ENCODE data around the gene HSD3B1.
"Not testable (repeated sequence)": the region's sequence is repeated elsewhere in the genome, so short reads cannot be mapped to it uniquely, and the experiment has no call there.

- TF ChIP-seq, protein P1, sequence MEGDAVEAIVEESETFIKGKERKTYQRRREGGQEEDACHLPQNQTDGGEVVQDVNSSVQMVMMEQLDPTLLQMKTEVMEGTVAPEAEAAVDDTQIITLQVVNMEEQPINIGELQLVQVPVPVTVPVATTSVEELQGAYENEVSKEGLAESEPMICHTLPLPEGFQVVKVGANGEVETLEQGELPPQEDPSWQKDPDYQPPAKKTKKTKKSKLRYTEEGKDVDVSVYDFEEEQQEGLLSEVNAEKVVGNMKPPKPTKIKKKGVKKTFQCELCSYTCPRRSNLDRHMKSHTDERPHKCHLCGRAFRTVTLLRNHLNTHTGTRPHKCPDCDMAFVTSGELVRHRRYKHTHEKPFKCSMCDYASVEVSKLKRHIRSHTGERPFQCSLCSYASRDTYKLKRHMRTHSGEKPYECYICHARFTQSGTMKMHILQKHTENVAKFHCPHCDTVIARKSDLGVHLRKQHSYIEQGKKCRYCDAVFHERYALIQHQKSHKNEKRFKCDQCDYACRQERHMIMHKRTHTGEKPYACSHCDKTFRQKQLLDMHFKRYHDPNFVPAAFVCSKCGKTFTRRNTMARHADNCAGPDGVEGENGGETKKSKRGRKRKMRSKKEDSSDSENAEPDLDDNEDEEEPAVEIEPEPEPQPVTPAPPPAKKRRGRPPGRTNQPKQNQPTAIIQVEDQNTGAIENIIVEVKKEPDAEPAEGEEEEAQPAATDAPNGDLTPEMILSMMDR (IDR thresholded peaks at IDR 0.05 in 8 of 11, conservative IDR thresholded peaks at IDR 0.05 in 3 of 11), result not testable (repeated sequence)
- not testable (repeated sequence) for TF ChIP-seq POLR2AphosphoS5 (IDR thresholded peaks at IDR 0.05)
Observed at GRCh38 chr1:119560402-119560801, 53.4 kb downstream of the HSD3B1 start.

All from spleen (tissue), 7 donors.